HG03571 (cell line): ENCODE results near the gene KIF18B.

ENCODE experiments used
- ATAC-seq: cut with Tn5 transposase; IDR thresholded peaks from one replicate; pipeline ENCODE4 v1.9.1; 2021; ENCODE audit not compliant: unreplicated experiment

KIF18B gene

DNA sequence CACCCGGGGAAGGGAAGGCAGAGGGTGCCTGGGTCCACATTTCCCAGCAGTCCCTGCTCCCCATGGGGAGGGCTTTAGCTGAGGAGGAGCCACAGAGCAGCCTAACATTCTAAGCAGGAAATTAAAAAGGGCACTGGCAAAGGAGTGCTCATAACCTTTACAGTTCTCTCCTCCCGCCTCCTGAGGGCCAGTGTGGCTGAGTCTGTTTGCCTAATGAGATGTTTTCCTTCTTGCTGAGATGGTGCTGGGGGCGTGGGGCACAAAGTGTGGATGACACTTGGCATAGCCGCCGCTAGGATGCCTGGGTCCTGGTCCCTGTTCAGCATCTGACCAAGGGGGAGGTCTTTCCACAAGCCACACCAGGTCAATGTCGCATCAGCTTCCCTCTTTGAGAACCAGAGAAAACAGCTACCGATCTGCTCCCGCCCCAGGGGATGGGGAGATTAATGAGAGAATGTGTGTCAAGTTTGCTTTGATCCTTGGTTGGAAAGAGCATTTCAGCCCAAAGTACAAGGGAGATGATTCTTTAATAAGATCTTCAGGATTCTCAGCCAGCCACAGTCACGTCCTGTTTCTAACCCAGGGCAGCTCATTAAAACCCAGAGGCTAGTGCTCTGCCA, 5.8 kb downstream of the KIF18B start:
- no peak for ATAC-seq

DNA sequence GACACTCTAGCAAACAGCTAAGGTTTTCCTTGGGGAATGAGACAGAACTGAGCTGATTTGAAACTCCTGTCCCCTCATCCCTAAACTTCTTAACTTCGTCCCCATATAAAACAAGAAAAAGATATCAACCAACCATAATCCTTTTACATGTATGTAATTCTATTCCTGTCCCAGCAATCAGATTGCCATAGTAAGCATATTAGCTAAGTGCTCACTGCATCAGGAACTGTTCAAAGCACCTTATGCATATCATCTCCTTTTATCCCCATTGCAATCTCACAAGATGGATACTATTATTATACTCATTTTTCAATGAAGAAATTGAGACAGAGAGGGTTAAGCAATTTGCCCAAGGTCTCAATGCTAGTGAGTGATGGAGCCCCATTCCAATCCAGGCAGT, 6.8 kb downstream of the KIF18B start:
- no peak for ATAC-seq

DNA sequence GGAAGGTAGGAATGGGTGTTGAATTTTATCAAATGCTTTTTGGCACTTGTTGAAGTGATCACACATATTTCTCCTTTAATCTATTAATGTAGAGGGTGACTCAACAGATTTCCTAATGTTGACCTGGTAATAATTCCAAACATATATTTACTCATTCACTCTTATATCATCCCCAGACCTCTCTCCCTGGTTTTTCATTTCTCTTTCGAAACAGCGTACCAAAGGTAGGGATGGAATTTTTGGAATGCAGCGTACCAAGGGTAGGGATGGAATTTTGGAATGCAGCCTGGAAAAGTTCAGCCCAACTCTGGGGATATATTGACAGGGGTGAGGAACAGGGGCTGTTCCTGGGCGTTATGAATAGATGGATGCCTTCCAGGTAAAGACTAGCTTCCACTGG, 7.3 kb downstream of the KIF18B start:
- ATAC-seq: no peak

DNA sequence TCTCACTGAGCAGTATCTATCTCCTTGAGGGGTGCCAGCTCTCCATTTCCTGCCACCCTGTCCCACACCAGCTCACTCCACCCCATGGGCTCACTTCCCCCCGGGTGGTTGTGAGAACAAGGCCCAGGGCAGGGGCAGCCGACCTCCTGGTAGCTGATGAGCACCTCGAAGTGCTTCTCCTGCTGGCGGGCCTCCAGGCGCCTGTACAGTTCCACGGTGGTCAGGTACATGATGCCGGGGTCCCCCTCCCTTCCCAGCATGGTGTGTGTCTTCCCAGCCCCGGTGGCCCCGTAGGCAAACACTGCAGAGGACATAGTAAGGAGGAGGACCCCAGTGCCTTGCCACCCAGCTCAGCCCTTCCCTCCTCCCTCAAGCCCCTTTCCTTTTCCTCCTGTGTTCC, 12.5 kb downstream of the KIF18B start:
- no peak for ATAC-seq

DNA sequence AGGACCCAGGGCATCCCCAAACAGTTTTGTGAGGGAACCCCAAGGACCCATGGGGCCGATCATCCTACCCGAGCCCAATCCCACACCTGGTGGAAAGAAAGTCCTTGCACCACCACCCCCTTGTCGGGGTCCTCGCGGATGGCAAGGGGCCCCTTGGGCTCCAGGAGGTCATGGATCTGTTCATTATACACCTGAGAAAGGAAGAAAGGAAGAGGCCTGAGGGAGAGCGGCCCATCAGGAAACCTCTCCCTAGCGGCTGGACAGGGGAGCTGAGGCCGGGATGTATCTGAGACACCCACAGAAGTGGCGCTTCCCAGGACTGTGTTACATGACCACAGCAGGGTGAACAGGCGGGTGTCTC, 12.8 kb downstream of the KIF18B start:
- no peak for ATAC-seq

DNA sequence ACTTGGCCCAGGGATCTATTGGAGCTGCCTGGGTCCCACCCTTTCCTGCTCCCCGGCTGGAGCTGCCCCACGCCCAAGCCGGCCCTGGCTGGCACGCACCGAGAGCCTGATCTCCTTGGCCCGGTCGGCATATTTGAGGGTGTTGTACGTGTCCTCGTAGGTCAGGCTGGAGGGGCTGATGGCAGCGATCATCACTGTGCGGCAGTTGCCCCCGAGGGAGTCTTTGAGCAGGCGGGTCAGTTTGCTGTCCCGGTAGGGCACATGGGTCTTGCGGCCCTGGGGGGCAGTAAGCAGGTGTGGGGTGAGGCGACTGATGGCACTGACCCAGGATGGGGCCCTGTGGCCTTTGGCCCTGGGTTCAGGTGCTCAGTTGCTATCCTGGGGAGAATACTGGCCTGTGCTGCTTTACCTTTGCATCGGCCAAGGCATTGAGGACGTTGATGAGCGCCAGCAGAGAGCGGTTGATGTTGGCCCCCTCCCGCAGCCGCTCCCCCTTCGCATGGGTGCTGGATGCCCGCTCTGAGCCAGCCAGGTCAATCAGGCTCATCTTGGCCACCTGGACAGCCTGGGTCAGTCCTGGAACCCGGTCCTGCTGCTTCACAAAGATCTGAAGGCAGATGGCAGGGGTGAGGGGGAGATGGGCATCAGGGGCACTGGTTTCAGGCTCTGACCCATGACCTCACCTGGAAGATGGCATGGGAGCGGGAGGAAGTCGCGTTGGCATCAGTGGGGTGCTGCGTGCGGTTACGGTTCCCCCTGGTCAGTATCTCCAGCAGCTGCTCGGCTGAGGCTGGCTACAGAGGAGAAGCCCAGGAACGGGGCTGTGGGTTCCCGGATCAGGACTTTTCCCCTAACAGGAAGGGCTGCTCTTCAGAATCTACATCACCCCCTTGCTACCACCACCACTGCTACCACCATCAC, 13.5 kb downstream of the KIF18B start:
- no peak for ATAC-seq

DNA sequence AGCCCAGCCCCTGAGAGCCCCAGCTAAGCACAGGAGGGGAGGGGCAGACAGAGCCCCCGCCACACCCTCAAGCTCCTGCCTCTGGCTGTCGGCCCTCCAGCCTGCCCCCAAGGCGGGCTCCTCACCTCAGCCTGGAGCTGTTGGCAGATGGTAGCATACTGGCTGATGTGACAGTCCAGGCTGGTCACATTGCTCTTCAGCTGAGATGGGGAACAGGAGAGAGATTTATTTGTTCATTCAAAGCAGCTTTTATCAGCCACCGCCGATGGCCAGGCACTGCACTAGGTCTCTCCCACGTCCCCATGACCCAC, 14.8 kb downstream of the KIF18B start:
- no peak for ATAC-seq

DNA sequence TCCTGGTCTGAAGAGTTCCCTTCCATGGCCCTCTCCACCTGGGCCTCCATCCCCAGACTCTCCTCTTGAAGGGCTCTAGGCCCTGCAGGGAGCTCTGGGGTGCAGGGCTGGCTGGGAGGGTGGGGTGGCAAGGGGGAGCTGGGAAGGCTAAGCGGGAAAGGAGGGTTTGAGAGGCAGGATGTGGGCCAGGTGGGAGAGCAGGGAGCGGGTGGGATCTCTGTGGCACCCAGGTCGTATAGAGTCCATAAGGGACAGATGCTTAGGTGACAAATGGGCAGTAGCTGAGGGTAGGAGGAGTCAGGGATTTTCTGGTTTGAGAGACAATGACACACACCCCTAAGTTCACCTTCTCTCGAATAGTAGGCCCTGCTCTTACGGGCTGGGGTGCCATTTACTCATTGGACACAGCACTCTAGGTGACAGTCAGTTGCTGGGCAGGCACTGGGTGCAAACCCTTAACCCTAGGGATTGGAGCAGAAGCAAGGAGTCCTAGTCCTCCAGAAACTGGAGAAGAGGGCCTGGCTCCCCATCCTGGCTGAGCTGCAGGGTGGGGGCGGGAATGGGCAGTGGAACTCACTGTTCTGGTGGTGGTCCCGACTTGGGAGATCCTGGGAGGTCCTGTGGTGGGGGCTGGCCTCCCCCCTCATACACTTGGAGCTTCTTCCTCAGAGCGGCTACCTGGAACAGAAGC, 15.3 kb downstream of the KIF18B start:
- ATAC-seq: no peak

DNA sequence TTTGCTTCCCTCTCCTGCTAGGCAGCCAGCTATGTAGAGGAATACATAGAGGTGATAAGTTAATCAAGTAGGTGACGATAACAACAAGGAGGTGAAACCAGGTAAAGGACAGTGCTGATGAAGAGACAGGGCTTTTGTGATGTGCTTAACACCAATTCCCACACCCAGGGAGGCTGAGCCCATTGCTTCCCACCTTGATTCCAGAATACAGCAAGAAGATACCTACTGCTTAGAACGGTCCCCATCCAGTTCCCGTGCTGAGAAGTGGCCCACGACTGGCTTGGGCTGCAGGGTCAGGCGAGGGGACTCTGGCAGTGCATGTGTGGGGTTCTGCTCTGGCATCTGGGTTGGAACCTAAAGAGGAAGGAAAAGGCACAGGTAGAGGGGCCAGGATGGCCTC, 16.2 kb downstream of the KIF18B start:
- ATAC-seq: no peak

DNA sequence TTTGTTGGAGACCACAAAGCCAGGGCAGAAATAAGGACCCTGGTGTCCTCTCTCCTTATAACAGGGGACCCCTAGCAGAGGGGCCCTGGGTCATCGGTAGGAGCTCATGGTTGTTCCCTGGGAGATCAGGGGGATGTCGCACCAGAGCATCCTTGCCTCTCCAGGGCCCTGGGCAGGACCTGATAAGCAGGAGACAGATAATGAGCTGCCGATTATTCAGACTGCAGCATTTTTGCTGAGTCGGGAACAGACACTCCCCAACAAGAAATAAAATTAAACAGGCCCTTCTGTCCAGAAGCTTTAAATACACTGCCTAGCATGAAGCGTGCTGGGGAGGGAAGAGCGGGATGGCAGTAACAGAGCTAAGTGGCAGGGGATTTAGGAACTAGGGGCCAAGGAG, 16.9 kb downstream of the KIF18B start:
- ATAC-seq: no peak

DNA sequence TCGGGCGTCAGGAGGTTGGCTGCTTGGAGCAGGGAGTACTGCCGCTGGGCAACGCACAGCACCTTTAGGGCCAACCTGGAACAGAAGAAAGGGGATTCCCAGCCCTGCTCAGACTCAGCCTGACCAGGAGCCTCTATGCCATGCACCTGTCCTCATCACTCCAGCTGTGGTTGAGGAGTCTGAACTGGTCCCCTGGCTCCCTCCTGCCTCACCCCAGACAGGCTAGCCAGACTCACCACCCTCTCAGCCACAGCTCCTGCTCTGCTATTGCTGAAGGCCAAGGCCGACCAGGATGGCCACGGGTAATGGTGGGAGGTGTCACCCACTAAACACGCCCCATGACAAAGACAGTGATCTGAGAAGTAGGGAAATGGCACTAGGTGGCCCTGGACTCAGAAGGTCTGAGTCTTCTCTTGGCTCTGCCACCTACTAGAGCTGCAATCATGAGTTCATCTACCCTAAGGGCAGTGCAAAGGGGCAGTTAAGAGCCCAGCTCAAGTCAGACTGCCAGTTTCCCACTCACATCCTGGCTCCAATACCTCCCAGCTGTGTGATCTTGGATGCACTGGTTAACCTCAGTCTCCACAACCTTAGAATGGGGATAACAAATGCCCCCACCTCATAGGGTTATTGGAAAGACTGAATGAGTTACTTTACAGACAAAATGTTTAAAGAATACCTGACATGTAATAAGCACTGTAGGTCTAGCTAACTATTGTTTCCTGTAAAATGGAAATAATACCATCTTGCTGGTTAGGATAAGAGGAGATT, 18.4 kb downstream of the KIF18B start:
- ATAC-seq: no peak

DNA sequence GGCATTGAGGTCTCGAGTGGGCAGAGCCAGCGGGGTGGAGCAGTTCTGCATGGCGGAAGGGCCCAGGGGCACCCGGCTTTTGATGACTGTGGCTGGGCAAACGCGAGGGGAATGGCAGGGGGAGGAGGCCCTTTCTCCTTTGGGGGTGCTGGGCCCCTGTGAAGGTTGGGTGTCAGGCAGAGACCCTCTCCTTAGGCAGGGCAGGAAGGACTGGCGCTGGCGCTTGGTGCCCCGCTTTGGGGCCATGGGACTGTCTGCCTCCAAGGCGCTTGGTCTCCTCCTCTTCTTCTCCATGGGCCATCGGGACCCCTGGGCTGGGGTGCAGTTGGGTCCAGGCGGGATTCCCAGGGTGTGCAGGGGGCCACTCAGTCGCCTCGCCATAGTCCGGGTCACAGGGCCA, 19.4 kb downstream of the KIF18B start:
- no peak for ATAC-seq

DNA sequence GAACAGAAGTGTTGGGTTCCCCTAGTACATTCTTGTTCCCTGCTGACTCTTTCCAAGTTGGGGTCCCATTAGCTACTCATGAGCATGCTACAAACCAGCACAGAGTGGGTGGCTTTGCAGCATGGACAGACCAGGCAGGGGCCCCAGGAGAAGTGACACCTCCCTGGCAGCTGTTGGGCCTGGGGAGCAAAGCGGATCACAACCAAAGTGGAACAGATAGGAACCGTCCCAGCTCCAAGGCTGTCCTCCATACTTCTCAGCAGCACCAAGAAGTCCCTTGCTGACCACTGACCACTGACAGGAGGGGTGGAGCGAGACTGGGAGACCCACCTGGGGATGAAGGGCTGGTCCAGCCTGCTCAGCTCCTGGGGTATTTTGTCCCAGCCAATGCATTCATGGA, 19.9 kb downstream of the KIF18B start:
- ATAC-seq: no peak

DNA sequence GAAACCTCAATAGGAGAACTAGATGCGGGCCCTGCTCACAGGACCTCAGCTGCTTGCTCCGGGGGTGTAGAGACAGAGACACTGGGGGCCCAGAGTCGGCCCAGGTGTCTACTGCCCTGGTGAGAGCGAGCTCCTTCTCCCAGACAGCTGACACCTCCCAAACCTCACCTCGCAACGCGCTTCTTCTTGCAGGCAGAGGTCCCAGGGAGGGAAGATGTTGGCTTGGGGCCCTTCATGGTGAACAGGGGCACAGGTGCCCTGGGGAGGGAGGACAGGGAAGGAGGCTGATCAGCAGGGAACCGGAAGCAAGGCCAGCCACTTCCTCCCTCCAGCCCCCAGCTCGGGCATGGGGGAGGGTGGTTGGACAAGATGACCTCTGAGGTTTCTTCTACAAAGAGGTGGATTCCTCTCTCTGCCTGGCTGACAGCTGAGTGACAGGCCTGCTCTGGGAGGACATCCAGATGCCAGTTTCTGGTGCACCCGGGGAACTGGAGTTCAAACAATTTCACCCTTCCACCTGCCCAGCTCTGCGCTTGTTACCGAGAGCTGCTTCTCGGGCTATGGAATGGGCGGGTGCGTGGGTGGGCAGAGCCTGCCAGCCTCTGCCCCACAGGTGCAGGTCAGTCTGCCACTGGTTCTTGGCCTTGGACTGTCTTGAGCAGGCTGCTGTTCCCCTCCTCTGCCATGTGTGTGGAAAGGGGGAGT, 20.6 kb downstream of the KIF18B start:
- no peak for ATAC-seq

DNA sequence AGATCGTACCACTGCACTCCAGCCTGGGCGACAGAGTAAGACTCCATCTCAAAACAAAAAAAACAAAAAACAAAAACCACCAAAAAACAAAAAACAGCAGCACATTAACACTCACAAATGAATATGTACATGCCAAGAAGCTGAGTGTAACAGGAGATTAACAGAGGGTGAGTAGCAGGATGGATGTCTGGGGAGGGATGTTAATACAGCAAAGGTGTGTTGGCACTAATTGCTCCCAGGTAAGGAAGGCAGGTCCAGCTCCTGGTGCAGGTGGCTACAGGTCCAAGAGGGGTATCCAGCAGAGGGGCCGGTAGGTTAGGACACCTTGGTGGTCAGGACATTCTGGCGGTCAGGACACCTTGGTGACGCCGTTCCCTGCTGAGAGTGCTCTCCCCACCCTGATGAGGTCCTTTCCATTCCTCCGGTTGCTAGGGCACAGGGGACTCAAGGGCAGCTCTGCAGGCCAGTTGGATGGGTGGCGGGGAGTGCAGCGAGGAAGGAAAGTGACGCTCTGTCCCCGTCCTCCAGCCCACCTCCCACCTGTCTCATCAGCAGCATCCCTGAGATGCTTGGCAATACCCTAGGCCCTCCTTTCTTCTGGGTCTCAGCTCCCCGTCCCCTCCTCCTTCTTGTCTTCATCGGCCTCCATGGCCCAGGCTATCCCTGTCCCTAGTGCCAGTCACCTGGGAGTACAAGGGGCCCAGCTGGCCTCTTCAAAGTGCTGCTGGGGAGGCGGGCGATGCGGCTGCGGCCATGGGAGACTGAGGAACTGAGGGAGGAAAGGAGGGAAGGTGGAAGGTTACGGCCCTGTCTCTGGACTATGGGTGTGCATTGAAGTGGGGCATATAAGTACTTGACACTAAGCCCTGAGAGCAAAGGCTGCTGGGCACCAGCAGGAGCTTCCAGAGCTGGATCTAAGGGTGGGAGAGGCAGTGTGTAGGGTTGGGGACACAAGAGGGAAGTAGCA, 21.6 kb downstream of the KIF18B start:
- no peak for ATAC-seq

DNA sequence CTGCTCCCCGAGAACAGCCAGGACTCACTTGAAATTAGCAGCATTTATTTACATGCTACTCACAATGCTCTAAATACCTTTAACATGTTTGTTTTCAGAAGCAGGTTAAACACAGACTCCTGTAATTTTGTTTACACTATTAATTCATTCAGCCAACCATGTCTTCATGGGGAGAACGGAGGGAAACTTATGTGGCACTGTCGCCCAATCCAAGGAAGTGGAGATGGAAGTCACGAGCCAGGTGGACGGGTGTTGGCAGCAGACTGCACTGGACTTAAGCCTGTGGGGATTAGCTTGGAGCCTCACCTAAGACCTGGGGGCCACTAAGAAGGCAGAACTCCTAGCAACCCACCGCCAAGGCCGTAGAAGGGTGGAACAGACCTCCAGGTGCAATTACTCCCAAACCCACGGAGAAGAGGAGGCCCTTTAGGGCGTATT, 23.4 kb downstream of the KIF18B start:
- no peak for ATAC-seq

DNA sequence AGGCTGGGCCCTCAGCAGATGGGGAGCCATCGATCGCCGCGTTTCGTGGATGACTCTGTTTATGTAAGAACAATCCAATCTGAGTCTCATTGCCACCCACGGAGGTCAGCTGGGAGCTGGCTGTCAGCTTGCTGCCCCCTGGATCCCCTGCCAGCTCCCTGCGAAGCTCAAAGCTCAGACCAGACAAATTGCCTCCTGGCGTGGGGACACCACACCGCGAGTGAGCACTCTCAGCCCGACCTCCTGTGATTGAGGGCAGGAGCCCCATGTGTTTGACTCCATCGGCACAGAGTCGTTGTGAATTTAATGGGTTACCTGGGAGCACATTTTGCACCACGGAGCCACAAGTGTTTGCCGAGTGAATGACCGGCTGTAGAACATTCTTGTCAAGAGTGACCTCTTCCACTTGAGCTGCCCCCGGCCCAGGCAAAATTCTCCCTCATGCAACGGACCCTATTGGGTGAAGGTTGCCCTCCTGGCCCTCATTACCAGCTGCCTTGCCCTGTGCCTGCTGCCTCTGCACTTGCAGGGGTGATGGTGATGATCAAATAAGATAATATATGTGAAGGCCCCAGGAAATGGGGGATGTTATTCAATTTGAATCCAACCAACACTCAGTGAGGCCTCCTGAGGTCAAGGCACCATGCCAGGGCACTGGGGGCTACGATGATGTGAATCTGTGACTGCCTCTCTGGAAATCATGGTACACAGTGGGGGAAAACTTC, 24.7 kb downstream of the KIF18B start:
- no peak for ATAC-seq

DNA sequence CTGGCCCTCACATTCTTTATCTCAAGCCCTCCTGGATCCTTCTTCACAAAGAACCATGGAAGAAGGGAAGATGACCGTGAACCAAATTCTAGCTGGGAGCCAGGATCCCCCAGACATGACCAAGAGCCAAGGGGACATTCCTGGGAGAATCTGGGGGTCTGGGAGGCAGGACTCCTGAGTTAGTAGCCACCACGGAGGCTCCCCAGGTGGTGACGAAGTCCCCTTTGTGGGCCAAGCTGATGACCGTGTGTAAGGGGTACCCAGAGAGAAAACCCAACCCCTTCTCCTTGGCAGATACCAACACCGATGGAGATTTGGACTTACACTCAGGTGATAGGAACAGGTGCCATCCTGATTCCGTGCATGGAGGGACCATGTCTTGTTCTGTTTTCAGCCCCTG, 25.4 kb downstream of the KIF18B start:
- ATAC-seq: no peak
